Left renal cortex interstitium (tissue), 4 donors: ENCODE data around the gene ANHX. TPM values are rescaled to one million over a fixed set of nuclear protein-coding genes. Genes with fewer than 3 reads are reported as not detected.

Source experiments
- DNase-seq, 4 donors: peaks; one replicate each; pipeline ENCODE4 v3.0.0-alpha.2; 2013; ENCODE audit warnings: low read depth in 4 of 4, low spot score in 2 of 4, missing footprints in 1 of 4
- polyA plus RNA-seq, 4 donors: library from polyadenylated mRNA; unstranded; fragments of 120-200 nt; gene quantifications; one replicate each; pipeline ENCODE4 v1.2.1, GENCODE V29; 2013; ENCODE audit not compliant: insufficient read length in 4 of 4

ANHX gene
- polyA plus RNA-seq, 4 donors, result not detected

GRCh38 chr12:133203344-133204263 lies 32.1 kb downstream of the ANHX start:
- DNase-seq, result no peak

DNA sequence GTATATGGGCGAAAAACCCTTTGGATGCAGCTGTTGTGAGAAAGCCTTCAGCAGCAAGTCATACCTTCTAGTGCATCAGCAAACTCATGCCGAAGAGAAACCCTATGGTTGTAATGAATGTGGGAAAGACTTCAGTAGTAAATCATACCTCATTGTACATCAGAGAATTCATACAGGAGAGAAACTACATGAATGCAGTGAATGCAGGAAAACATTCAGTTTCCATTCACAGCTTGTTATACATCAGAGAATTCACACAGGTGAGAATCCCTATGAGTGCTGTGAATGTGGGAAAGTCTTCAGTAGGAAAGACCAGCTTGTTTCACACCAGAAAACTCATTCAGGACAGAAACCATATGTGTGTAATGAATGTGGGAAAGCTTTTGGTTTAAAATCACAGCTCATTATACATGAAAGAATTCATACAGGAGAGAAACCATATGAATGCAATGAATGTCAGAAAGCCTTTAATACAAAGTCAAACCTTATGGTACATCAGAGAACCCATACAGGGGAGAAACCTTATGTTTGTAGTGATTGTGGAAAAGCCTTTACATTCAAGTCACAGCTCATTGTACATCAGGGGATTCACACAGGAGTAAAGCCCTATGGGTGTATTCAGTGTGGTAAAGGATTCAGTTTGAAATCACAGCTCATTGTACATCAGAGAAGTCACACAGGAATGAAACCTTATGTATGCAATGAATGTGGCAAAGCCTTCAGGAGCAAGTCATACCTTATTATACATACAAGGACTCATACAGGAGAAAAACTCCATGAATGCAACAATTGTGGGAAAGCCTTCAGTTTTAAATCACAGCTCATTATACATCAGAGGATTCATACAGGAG lies 33.0 kb downstream of the ANHX start:
- DNase-seq, result no peak

GRCh38 chr12:133201888-133202287 lies 33.8 kb downstream of the ANHX start:
- DNase-seq, result no peak

- no peak for DNase-seq
These were observed 42.8 kb downstream of the ANHX start for GRCh38 chr12:133192847-133193246.

GRCh38 chr12:133190176-133190575 lies 45.5 kb downstream of the ANHX start:
- DNase-seq, result no peak

DNA sequence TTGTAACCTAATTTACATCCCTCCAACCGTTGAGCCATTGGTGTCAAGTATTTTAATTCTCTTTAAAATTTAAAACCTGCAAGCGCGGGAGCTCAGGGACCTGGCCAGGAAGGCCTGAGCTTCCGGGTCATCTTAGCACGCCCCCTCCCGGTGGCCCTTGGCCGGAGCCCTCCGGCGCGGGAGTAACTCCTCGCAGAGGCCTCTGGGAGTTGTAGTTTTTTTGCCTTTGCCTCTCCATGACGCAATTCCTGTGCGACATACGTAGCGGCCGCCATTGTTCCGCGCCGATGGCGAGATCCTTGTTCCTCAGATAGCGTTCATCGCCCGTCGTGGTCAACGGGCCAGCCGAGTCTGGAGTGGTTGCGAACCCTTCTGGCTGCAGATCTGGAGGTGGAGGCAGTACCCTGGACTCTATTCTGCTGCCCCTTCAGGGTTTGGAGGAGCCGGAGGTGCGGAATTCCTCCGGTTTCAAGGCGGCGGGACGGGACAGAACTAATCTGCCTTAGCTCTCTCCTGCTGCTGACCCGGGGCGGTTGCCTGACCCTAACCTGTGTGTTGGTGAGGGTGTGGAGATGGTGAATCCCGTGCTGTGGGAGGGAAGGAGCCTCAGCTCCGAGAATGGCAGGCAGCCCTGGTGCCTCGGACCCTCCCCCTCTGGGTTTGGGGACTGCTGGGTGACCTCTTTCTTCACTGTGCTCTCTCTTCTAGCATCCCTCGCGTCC lies 54.3 kb downstream of the ANHX start, which contains the start of gene ZNF268:
Gene ZNF268, plus strand, starts transcription at position 258 of the 722 bp plus-strand sequence. CDS start 503 bp downstream, outside the sequence.
- peak; percentile 82 to 92 (median 84) for DNase-seq

DNA sequence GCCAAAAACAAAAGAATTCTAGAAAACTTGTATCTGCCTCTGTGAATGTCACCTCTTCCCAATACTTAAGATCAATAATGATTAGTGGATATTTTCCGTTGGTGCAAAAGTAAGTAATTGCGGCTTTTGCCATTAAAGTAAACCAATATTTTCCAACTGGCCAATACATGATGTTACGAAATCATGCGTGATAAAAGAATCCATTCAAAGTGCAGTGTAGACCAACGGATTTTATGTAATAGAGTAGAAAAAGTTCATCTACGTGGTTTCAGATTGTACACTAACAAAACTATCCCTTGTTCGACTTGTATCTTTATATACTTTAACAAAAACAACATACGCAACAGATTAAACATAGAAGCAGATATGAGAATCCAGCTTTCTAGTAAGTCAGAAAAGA lies 55.0 kb downstream of the ANHX start:
- no peak for DNase-seq

DNA sequence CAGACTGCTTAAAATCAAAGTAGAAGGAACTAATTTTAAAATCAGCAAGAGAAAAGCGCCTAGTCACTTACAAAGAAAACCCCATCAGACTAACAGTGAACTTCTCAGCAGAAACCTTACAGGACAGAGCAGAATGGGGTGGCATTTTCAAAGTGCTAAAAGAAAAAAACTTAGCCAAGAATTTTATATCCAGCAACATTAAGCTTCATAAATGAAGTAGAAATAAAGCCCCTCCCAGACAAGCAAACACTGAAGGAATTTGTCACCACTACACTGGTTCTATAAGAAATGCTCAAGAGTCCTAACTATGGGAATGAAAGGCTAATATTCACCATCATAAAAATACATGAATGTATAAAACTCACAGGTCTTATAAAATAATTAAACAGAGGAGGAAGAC lies 60.8 kb downstream of the ANHX start:
- no peak for DNase-seq

DNA sequence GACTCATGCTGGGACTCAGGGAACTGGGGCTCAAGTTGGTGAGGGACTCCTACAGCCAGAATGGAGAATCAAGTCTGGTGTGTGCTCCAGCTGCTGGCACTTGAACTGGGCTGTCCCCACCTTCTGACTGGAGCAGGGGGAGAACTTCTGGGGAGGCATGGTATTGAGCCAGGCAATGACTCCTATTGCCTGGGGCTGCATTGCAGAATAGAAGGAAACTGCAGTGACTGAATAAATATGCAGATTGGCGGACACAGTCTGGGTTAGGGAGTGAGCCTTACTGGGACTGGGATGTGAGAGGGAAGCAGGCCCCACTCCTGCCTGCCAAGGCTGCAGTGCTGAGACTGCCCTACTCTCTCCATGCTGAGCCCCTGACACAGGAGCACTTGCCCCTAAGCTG lies 63.2 kb downstream of the ANHX start:
- DNase-seq, result no peak

Other genes starting within 250 kb of the ANHX start
- 10 to 100 TPM; 10.2 to 18.6 (median 14.1) TPM for gene ZNF26, start 249.5 kb downstream of the ANHX start, polyA plus RNA-seq
- gene ZNF84, start 198.4 kb downstream of the ANHX start, polyA plus RNA-seq, result 10 to 100 TPM; 60.1 to 89.0 (median 75.8) TPM
- gene ZNF140, start 155.0 kb downstream of the ANHX start, polyA plus RNA-seq, result 10 to 100 TPM; 33.7 to 44.3 (median 38.5) TPM
- gene ZNF891, start 105.6 kb downstream of the ANHX start, polyA plus RNA-seq, result 1 to 10 TPM; 2.6 to 9.3 (median 5.5) TPM
- 10 to 100 TPM; 16.9 to 34.4 (median 21.8) TPM for gene ZNF10, start 105.2 kb downstream of the ANHX start, polyA plus RNA-seq
- 10 to 100 TPM; 28.9 to 38.3 (median 32.6) TPM for gene ZNF268, start 54.4 kb downstream of the ANHX start, polyA plus RNA-seq